Measurements from ENCODE around the gene ITCH.

The ITCH gene

GRCh38 chr20:34540596-34541263 lies 177.7 kb downstream of the ITCH start:
- H3K4me3 ChIP-seq (ENCODE audit: low read depth in 1 of 2, low read length in 2 of 2), result no peak overlapping the region
- H3K9ac ChIP-seq (ENCODE audit: low read length), result no peak overlapping the region
- H3K9me3 ChIP-seq (ENCODE audit: low read length), result no peaks in the 10 kb centered on the region
- no peaks in the 10 kb centered on the region for H3K27me3 ChIP-seq (ENCODE audit: control insufficient read depth in 1 of 2, insufficient read depth in 2 of 2, low read length in 2 of 2)
- H3K4me1 ChIP-seq (ENCODE audit: insufficient read depth, low read length), result no peaks in the 10 kb centered on the region
- peaks cover 51% of the 10 kb centered on the region for H3K36me3 ChIP-seq (ENCODE audit: insufficient read depth, low read length)
- no peak overlapping the region for H3K27ac ChIP-seq (ENCODE audit: low read depth, low read length)

- Histone ChIP-seq H3K4me3 (ENCODE audit: low read depth in 1 of 2, low read length in 2 of 2) (no peak overlapping the region), H3K27ac (ENCODE audit: low read depth, low read length) (no peak overlapping the region), H3K4me1 (ENCODE audit: insufficient read depth, low read length) (no peaks in the 10 kb centered on the region), H3K27me3 (ENCODE audit: control insufficient read depth in 1 of 2, insufficient read depth in 2 of 2, low read length in 2 of 2) (no peaks in the 10 kb centered on the region), H3K36me3 (ENCODE audit: insufficient read depth, low read length) (peaks cover 45% of the 10 kb centered on the region), H3K9ac (ENCODE audit: low read length) (no peak overlapping the region), H3K9me3 (ENCODE audit: low read length) (no peaks in the 10 kb centered on the region)
Measured at GRCh38 chr20:34541264-34541901, 178.3 kb downstream of the ITCH start.

GRCh38 chr20:34541917-34542316 lies 178.8 kb downstream of the ITCH start:
- Histone ChIP-seq H3K9me3 (ENCODE audit: low read length) (no peaks in the 10 kb centered on the region), H3K27me3 (ENCODE audit: control insufficient read depth in 1 of 2, insufficient read depth in 2 of 2, low read length in 2 of 2) (no peaks in the 10 kb centered on the region), H3K36me3 (ENCODE audit: insufficient read depth, low read length) (peaks cover 41% of the 10 kb centered on the region), H3K4me1 (ENCODE audit: insufficient read depth, low read length) (no peaks in the 10 kb centered on the region), H3K27ac (ENCODE audit: low read depth, low read length) (no peak overlapping the region), H3K9ac (ENCODE audit: low read length) (no peak overlapping the region), H3K4me3 (ENCODE audit: low read depth in 1 of 2, low read length in 2 of 2) (no peak overlapping the region)

GRCh38 chr20:34542439-34542838 lies 179.4 kb downstream of the ITCH start:
- no peak overlapping the region for H3K27ac ChIP-seq (ENCODE audit: low read depth, low read length)
- no peak overlapping the region for H3K9ac ChIP-seq (ENCODE audit: low read length)
- H3K27me3 ChIP-seq (ENCODE audit: control insufficient read depth in 1 of 2, insufficient read depth in 2 of 2, low read length in 2 of 2), result no peaks in the 10 kb centered on the region
- H3K36me3 ChIP-seq (ENCODE audit: insufficient read depth, low read length), result peaks cover 36% of the 10 kb centered on the region
- no peak overlapping the region for H3K4me3 ChIP-seq (ENCODE audit: low read depth in 1 of 2, low read length in 2 of 2)
- no peaks in the 10 kb centered on the region for H3K4me1 ChIP-seq (ENCODE audit: insufficient read depth, low read length)
- H3K9me3 ChIP-seq (ENCODE audit: low read length), result no peaks in the 10 kb centered on the region

- H3K27ac ChIP-seq (ENCODE audit: low read depth, low read length), result no peak overlapping the region
- no peak overlapping the region for H3K9ac ChIP-seq (ENCODE audit: low read length)
- no peaks in the 10 kb centered on the region for H3K27me3 ChIP-seq (ENCODE audit: control insufficient read depth in 1 of 2, insufficient read depth in 2 of 2, low read length in 2 of 2)
Measured at GRCh38 chr20:34543463-34544056, 180.5 kb downstream of the ITCH start.

GRCh38 chr20:34544109-34544796 lies 181.2 kb downstream of the ITCH start:
- no peaks in the 10 kb centered on the region for H3K9me3 ChIP-seq (ENCODE audit: low read length)
- H3K27ac ChIP-seq (ENCODE audit: low read depth, low read length), result no peak overlapping the region
- H3K4me1 ChIP-seq (ENCODE audit: insufficient read depth, low read length), result no peaks in the 10 kb centered on the region
- H3K9ac ChIP-seq (ENCODE audit: low read length), result no peak overlapping the region
- no peaks in the 10 kb centered on the region for H3K27me3 ChIP-seq (ENCODE audit: control insufficient read depth in 1 of 2, insufficient read depth in 2 of 2, low read length in 2 of 2)
- no peak overlapping the region for H3K4me3 ChIP-seq (ENCODE audit: low read depth in 1 of 2, low read length in 2 of 2)
- peaks cover 24% of the 10 kb centered on the region for H3K36me3 ChIP-seq (ENCODE audit: insufficient read depth, low read length)

More at GRCh38 chr20:34543463-34544056, 180.5 kb downstream of the ITCH start:
- Histone ChIP-seq H3K4me1 (ENCODE audit: insufficient read depth, low read length) (no peaks in the 10 kb centered on the region), H3K4me3 (ENCODE audit: low read depth in 1 of 2, low read length in 2 of 2) (no peak overlapping the region), H3K36me3 (ENCODE audit: insufficient read depth, low read length) (peaks cover 31% of the 10 kb centered on the region), H3K9me3 (ENCODE audit: low read length) (no peaks in the 10 kb centered on the region)

GRCh38 chr20:34546751-34547181 lies 183.7 kb downstream of the ITCH start:
- no peak overlapping the region for H3K4me3 ChIP-seq (ENCODE audit: low read depth in 1 of 2, low read length in 2 of 2)
- H3K36me3 ChIP-seq (ENCODE audit: insufficient read depth, low read length), result peaks cover 4% of the 10 kb centered on the region
- H3K9ac ChIP-seq (ENCODE audit: low read length), result no peak overlapping the region
- no peak overlapping the region for H3K27ac ChIP-seq (ENCODE audit: low read depth, low read length)
- H3K9me3 ChIP-seq (ENCODE audit: low read length), result no peaks in the 10 kb centered on the region
- no peaks in the 10 kb centered on the region for H3K4me1 ChIP-seq (ENCODE audit: insufficient read depth, low read length)
- H3K27me3 ChIP-seq (ENCODE audit: control insufficient read depth in 1 of 2, insufficient read depth in 2 of 2, low read length in 2 of 2), result no peaks in the 10 kb centered on the region

- no peak overlapping the region for H3K4me3 ChIP-seq (ENCODE audit: low read depth in 1 of 2, low read length in 2 of 2)
- H3K27me3 ChIP-seq (ENCODE audit: control insufficient read depth in 1 of 2, insufficient read depth in 2 of 2, low read length in 2 of 2), result no peaks in the 10 kb centered on the region
- no peaks in the 10 kb centered on the region for H3K9me3 ChIP-seq (ENCODE audit: low read length)
- no peak overlapping the region for H3K9ac ChIP-seq (ENCODE audit: low read length)
- H3K4me1 ChIP-seq (ENCODE audit: insufficient read depth, low read length), result no peaks in the 10 kb centered on the region
- no peaks in the 10 kb centered on the region for H3K36me3 ChIP-seq (ENCODE audit: insufficient read depth, low read length)
- no peak overlapping the region for H3K27ac ChIP-seq (ENCODE audit: low read depth, low read length)
Measured at GRCh38 chr20:34547844-34548613, 185.0 kb downstream of the ITCH start.

GRCh38 chr20:34549291-34549928 lies 186.3 kb downstream of the ITCH start:
- H3K27ac ChIP-seq (ENCODE audit: low read depth, low read length), result no peak overlapping the region
- H3K4me1 ChIP-seq (ENCODE audit: insufficient read depth, low read length), result peaks cover 3% of the 10 kb centered on the region
- H3K27me3 ChIP-seq (ENCODE audit: control insufficient read depth in 1 of 2, insufficient read depth in 2 of 2, low read length in 2 of 2), result no peaks in the 10 kb centered on the region
- no peaks in the 10 kb centered on the region for H3K36me3 ChIP-seq (ENCODE audit: insufficient read depth, low read length)
- no peak overlapping the region for H3K9ac ChIP-seq (ENCODE audit: low read length)
- H3K9me3 ChIP-seq (ENCODE audit: low read length), result no peaks in the 10 kb centered on the region
- H3K4me3 ChIP-seq (ENCODE audit: low read depth in 1 of 2, low read length in 2 of 2), result no peak overlapping the region

GRCh38 chr20:34549929-34550305 lies 186.8 kb downstream of the ITCH start:
- Histone ChIP-seq H3K27me3 (ENCODE audit: control insufficient read depth in 1 of 2, insufficient read depth in 2 of 2, low read length in 2 of 2) (no peaks in the 10 kb centered on the region), H3K36me3 (ENCODE audit: insufficient read depth, low read length) (no peaks in the 10 kb centered on the region), H3K27ac (ENCODE audit: low read depth, low read length) (no peak overlapping the region), H3K9ac (ENCODE audit: low read length) (no peak overlapping the region), H3K4me3 (ENCODE audit: low read depth in 1 of 2, low read length in 2 of 2) (no peak overlapping the region), H3K4me1 (ENCODE audit: insufficient read depth, low read length) (peaks cover 3% of the 10 kb centered on the region), H3K9me3 (ENCODE audit: low read length) (no peaks in the 10 kb centered on the region)

Data from muscle layer of colon (tissue), 2 donors.